Stimulated activated CD4-positive, alpha-beta T cell treated with anti-CD3 and anti-CD28 coated beads, Interleukin-4, amount 100 ng/mL, for 48 hours (primary cell): ENCODE results near the gene STARD13.
"Not testable (repeated sequence)": the region's sequence is repeated elsewhere in the genome, so short reads cannot be mapped to it uniquely, and the experiment has no call there.

Source experiments
- DNase-seq, 2 donors: peaks; one replicate each; pipeline ENCODE4 v3.0.0-alpha.2; 2020; ENCODE audit warnings: low read depth in 2 of 2

The STARD13 gene

GRCh38 chr13:33196767-33197166 lies 88.8 kb downstream of the STARD13 start:
- no peak for DNase-seq

GRCh38 chr13:33195693-33196464 lies 89.7 kb downstream of the STARD13 start:
- no peak for DNase-seq

GRCh38 chr13:33194820-33195692 lies 90.5 kb downstream of the STARD13 start:
- no peak for DNase-seq

DNA sequence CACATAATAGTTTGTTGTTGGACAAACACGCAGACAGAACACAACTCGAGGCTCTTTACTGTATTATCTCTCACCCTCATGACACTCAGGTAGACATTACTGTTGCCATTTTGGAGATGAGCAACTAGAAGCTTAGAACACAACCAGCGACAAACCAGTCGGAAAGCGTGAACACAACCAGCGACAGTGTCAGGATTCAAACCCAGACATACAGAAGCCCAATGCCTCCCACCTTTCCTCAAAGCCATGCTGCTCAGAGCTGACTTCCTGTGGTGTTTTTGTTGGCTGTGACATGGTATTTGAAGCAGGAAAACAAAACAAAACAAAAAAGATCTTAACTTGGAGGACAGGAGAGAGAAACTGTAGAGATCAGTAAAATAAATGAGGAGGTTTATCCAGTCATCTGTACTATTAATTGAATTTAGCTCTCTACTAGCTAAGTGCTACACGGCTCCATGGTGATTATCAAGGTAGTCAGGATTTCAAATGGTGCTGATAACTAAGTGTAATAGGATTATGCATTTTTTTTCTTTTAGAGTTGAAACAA lies 92.1 kb downstream of the STARD13 start:
- DNase-seq = no peak

DNA sequence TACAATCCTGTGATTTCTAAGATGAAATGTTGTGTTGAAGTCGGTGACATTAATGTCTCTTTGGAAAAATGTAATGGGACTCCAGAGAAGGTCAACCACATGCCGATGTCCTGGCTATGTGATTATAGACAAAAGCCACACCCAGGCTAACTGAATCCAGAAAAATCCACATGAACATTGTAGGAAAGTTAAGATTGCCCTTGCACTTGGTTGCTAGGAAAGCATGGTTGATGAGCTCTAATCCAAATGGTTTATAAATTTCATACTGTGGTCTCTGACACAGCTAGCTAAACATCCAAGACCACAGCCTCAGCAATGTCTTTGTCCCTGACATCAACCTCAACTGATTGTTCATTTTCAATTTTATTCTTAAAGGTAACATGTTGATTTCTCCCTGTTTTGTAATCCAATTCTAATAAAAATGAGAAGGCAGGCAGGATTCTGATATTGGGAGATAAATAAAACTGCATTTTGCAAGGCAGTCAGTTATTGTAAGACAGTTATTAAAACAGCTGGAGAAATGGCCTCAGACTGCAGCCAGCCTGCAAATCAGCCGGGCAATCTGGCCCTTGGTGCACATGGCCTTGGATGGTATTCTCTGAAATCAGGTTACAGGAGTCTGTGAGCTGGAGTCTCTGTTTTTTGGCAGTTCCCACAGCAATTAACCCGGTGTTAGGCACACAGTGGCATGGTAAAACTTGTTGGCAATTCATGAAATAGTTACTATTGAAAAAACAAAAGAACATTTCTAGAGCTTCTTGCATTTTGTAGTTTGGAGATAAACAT lies 93.9 kb downstream of the STARD13 start:
- DNase-seq = no peak

GRCh38 chr13:33189470-33189869 lies 96.1 kb downstream of the STARD13 start:
- DNase-seq = no peak

DNA sequence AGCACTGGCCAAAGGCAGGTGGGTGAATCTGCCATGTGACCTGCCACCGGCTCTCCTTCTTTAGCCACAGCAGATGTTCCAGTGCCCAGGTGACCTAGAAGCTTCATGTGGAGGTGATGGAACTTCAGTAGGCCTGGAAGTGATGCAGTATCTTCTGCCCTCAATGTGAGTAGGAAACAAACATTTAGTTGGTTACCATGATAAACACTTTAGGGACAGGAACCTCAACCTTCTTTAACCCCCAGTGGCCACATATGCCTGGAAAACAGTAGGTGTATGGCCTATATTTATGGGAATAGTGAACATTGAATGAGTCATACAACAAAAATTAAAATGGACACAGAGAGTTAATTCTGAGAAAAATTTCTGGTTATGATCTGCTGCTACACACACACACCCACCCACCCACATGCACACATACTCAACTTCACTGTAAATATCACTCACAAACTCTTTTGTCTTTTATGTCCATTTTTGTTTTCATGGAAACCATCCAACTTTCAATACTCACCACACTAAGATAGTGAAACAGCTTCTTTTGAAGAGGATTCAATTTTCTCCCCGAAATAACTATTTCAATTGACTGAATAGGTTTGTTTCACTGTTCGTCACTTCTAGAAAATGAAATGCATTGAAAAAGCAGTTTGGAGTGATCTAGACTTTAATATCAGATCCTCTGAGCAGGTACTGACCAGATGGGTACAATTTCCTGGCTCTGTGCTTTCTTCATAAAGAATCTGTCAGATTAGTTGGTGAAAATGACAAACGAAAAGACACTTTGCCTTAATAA lies 97.3 kb downstream of the STARD13 start:
- no peak for DNase-seq

DNA sequence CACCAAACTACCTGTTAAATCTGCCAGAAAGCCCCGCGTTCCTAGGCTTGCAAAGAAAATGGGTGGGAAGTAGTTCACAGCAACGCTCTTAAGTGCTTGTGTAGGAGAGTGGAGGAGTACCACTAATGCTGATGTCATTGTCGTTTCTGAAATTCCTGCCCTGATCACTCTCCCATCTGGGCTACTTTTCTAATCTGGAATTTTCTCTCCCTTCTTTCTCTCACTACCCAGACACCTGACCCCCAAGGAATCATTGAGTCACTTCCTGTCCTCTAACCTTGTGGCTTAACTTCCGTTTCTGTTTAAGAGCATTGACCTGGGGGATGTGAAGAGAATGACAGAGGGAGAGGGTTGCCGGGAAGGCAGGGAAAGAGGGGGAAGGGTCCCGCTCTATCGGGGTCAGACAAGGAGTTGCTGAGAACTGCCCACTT lies 98.7 kb downstream of the STARD13 start:
- no peak for DNase-seq

GRCh38 chr13:33185853-33186252 lies 99.7 kb downstream of the STARD13 start:
- DNase-seq = no peak

DNA sequence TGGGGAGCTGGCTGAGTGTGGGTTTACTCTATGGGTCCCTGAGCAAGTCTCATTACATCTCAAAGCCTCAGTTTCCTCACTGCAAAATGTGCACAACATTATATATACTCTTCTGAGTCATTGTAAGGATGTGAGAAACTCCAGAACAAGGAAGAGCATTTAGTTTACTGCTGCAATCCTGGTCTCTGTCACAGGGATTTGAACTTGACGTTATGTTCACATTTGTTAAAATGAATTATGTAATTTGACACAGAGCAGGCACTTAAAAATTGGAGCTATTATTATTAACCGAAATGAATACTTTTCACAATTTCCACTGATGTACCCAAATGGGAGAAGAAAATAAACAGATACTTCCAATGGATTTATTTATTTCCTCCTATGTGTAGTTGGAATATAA lies 101.0 kb downstream of the STARD13 start:
- DNase-seq = no peak

GRCh38 chr13:33184112-33184490 lies 101.5 kb downstream of the STARD13 start:
- DNase-seq = no peak

DNA sequence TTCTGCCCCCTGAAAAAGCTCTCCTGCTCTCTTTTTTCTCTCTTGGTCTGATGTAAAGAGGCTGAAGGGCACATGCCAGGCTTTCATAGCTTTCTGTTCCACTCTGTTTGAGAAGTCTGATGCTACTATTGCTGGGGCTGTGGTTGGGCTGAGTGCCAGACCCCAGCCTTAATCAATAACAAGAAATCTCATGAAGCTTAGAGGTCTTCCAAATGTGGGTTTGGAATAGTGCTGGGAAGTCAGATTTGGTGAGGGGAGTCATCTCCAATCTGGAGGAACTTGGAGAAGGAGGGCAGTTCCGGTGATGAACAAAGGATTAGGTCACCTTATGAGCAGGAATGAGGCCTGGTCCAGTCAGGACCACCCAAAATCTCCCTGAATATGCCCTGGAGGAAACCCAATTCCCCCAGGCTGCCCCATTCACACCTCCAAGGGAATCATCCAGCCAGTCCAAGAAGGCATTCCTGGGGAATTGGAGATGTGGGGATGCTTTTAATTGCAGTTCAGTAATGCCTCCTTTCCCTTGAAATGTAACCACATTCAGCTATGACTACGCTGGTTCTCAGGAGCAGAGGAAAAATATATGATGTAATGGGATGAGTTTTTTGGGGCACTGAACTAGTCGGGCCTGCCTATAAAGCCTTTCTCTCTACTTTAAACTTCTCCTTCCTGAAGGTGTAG lies 102.0 kb downstream of the STARD13 start:
- DNase-seq = no peak

DNA sequence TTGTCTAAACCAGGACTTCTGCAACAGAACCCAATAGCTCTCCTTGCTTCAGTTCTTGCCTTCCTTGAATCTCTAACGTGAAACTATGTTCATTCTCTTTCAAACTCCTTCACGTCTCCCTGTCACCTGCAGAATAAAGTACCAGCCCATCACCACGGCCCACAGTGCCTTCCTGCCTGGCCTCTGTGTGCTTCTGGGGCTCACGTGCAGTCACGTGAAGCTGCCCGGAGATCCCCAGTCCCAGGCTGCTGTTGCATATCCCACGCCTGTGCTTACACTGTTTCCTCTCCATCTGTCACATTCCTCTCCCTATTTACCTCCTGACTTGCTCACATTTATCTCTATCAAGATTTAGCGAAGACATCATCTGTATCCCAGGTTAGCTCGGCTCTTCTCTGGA lies 102.8 kb downstream of the STARD13 start:
- no peak for DNase-seq

DNA sequence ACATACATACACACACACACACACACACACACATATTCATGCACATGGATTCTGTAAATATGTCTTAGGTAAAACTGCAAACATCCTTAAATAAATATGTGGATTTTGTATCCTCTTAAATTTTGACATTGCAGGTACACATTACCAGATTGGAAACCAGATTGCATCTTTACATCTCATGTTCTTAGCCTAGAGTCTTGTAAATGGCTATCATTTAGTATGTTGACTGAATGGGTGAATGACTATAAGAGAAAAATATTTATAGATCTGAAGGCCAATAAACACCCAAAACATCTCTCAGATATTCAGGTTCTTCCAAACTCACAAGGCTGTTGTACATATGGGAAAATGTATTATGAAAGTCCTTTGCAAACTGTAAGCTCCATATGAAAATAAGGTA lies 104.3 kb downstream of the STARD13 start:
- no peak for DNase-seq

GRCh38 chr13:33180122-33180804 lies 105.3 kb downstream of the STARD13 start:
- DNase-seq = no peak

DNA sequence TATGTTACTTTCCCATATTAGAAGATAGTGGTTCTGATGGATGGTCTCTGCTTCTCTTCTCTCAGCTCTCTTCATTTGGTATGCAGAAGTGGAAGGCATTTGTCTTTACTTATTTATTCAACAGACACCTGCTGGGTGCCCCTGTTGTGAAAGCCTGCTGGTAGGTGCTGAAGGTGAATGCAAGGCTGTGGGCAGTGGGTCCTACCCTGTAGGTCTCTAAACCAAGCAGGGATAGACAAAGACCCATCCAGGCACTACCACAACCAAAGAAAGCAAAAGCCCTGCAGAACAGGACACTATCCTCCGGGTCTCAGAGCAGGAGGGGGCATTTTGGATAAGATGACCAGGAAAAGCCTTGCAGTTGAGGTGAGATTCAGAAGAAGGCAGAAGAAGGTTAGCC lies 106.1 kb downstream of the STARD13 start:
- DNase-seq = no peak

DNA sequence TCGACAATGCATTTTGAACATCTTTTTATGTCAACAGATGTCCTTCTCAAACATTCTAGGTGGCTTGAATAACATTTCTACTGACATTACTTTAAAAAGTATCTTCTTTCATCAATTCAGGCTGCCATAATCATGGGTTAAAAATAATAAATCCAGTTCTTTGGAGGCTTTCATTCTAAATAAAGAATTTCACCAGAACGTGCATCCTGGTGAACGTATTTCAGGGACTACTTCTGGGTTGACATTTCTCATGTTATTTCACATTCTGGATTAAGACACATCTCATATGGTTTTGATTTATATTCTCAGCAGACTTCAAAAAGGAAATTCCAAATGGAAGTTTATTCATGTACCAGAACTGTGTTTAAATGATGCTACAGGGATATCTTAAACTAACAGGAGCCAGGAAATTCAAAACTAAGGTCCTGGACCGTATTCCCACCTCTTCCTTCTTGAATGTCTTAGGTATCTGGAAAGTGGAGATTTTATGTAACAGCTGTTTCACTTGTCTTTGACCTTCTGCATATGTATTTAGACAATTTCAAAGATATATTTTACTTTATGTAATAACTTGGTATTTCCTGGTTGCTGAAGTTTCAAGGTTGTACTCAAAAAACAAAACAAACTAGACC lies 107.2 kb downstream of the STARD13 start:
- no peak for DNase-seq

- DNase-seq = not testable (repeated sequence)
Observed at GRCh38 chr13:33177340-33178208, 108.0 kb downstream of the STARD13 start.
